H9 (cell line): ENCODE measurements around the gene MEG3. TPM values are rescaled to one million over a fixed set of nuclear protein-coding genes. Genes with fewer than 3 reads are reported as not detected.
A peak's percentile ranks its signal among the peaks of the same experiment; 100 is the strongest.

Source experiments
- DNase-seq: peaks from one replicate; pipeline ENCODE4 v3.0.0-alpha.2; 2017
- H2AFZ ChIP-seq: one replicate; pipeline ENCODE4 v1.6.1; 2013; ENCODE audit warnings: mild to moderate bottlenecking, low read length, control low read depth, moderate library complexity
- H2AK5ac ChIP-seq: 2 replicates; pipeline ENCODE4 v1.6.1; 2013; ENCODE audit warnings: low read length, control low read depth, mixed read lengths; ENCODE audit not compliant: insufficient read length
- H2BK120ac ChIP-seq: one replicate; pipeline ENCODE4 v1.6.1; 2013; ENCODE audit warnings: low read depth, mild to moderate bottlenecking, low read length, control low read depth, inconsistent platforms; ENCODE audit not compliant: poor library complexity, severe bottlenecking
- H2BK12ac ChIP-seq: 2 replicates; pipeline ENCODE4 v1.6.1; 2013; ENCODE audit warnings: low read length, control low read depth, mixed read lengths, low read depth; ENCODE audit not compliant: insufficient read length
- H2BK15ac ChIP-seq: 2 replicates; pipeline ENCODE4 v1.6.1; 2013; ENCODE audit warnings: low read depth, low read length, control low read depth
- H2BK20ac ChIP-seq: one replicate; pipeline ENCODE4 v1.6.1; 2013; ENCODE audit warnings: low read depth, mild to moderate bottlenecking, low read length, control low read depth, inconsistent platforms; ENCODE audit not compliant: poor library complexity, severe bottlenecking
- H2BK5ac ChIP-seq: 2 replicates; pipeline ENCODE4 v1.6.1; 2013; ENCODE audit warnings: low read length, control low read depth, mixed read lengths; ENCODE audit not compliant: insufficient read length
- H3K14ac ChIP-seq: 2 replicates; pipeline ENCODE4 v1.6.1; 2013; ENCODE audit warnings: low read length, control low read depth; ENCODE audit not compliant: insufficient read depth
- H3K18ac ChIP-seq: 2 replicates; pipeline ENCODE4 v1.6.1; 2013; ENCODE audit warnings: low read depth, mild to moderate bottlenecking, mixed read lengths, low read length, control low read depth; ENCODE audit not compliant: insufficient read length
- H3K23ac ChIP-seq: 2 replicates; pipeline ENCODE4 v1.6.1; 2013; ENCODE audit warnings: low read length, control low read depth, mixed read lengths, low read depth; ENCODE audit not compliant: insufficient read length
- H3K23me2 ChIP-seq: 2 replicates; pipeline ENCODE4 v1.6.1; 2013; ENCODE audit warnings: low read depth, mild to moderate bottlenecking, mixed read lengths, low read length, control low read depth; ENCODE audit not compliant: insufficient read length, poor library complexity, severe bottlenecking
- H3K27ac ChIP-seq: 2 replicates; pipeline ENCODE4 v1.5.1; 2013; ENCODE audit warnings: low read length, control low read depth, mixed read lengths, low read depth; ENCODE audit not compliant: insufficient read length
- H3K27me3 ChIP-seq: 2 replicates; pipeline ENCODE4 v1.6.1; 2013; ENCODE audit warnings: low read length, control low read depth, inconsistent platforms; ENCODE audit not compliant: insufficient read depth
- H3K4ac ChIP-seq: 2 replicates; pipeline ENCODE4 v1.6.1; 2013; ENCODE audit warnings: low read depth, mild to moderate bottlenecking, control low read depth, inconsistent platforms, low read length, moderate library complexity
- H3K4me1 ChIP-seq: 2 replicates; pipeline ENCODE4 v1.6.1; 2013; ENCODE audit warnings: low read length, control low read depth, inconsistent platforms; ENCODE audit not compliant: insufficient read depth
- H3K4me2 ChIP-seq: 2 replicates; pipeline ENCODE4 v1.6.1; 2013; ENCODE audit warnings: low read length, control low read depth, mixed read lengths; ENCODE audit not compliant: insufficient read length, insufficient read depth
- H3K56ac ChIP-seq: 2 replicates; pipeline ENCODE4 v1.6.1; 2013; ENCODE audit warnings: low read depth, mild to moderate bottlenecking, mixed read lengths, low read length, control low read depth; ENCODE audit not compliant: insufficient read length
- H3K79me1 ChIP-seq: 2 replicates; pipeline ENCODE4 v1.6.1; 2013; ENCODE audit warnings: low read depth, mild to moderate bottlenecking, moderate library complexity, low read length, control low read depth, inconsistent platforms; ENCODE audit not compliant: insufficient read depth, poor library complexity, severe bottlenecking
- H3K79me2 ChIP-seq: 2 replicates; pipeline ENCODE4 v1.6.1; 2013; ENCODE audit warnings: low read length, control low read depth, inconsistent platforms; ENCODE audit not compliant: insufficient read depth
- H3K9ac ChIP-seq: 2 replicates; pipeline ENCODE4 v1.6.1; 2013; ENCODE audit warnings: low read length, control low read depth, mixed read lengths; ENCODE audit not compliant: insufficient read length; ENCODE audit errors: extremely low read depth
- H3K9me3 ChIP-seq: one replicate; pipeline ENCODE4 v1.6.1; 2013; ENCODE audit warnings: low read depth, low read length, inconsistent platforms; ENCODE audit not compliant: control insufficient read depth
- H3T11ph ChIP-seq: one replicate; pipeline ENCODE4 v1.6.1; 2013; ENCODE audit warnings: mild to moderate bottlenecking, low read length, control low read depth, inconsistent platforms
- H4K20me1 ChIP-seq: one replicate; pipeline ENCODE4 v1.6.1; 2013; ENCODE audit not compliant: control insufficient read depth, insufficient read length, insufficient read depth
- H4K5ac ChIP-seq: 2 replicates; pipeline ENCODE4 v1.6.1; 2013; ENCODE audit warnings: low read depth, mild to moderate bottlenecking, mixed read lengths, low read length, control low read depth; ENCODE audit not compliant: insufficient read length
- H4K8ac ChIP-seq: replicated peaks from 2 replicates; pipeline ENCODE4 v1.6.1; 2013; ENCODE audit warnings: low read length, control low read depth, mixed read lengths, low read depth; ENCODE audit not compliant: insufficient read length
- H4K91ac ChIP-seq: 2 replicates; pipeline ENCODE4 v1.6.1; 2013; ENCODE audit warnings: low read depth, mild to moderate bottlenecking, moderate library complexity, mixed read lengths, low read length, control low read depth; ENCODE audit not compliant: insufficient read length
- H3K27ac Mint-ChIP-seq, 3 experiments: 2 replicates in 2 of 3; 3 replicates in 1 of 3; pipeline ENCODE4 v1.8.0; 2020 to 2021; ENCODE audit warnings: mixed read lengths in 3 of 3, mild to moderate bottlenecking in 1 of 3, moderate library complexity in 1 of 3
- H3K27me3 Mint-ChIP-seq: 2 replicates; pipeline ENCODE4 v1.8.0; 2021; ENCODE audit warnings: low read depth, mild to moderate bottlenecking, moderate library complexity, mixed read lengths
- H3K36me3 Mint-ChIP-seq, 3 experiments: 2 replicates in 2 of 3; 3 replicates in 1 of 3; pipeline ENCODE4 v1.8.0; 2020 to 2021; ENCODE audit warnings: low read depth in 3 of 3, mixed read lengths in 3 of 3; ENCODE audit not compliant: insufficient read depth in 1 of 3
- H3K4me1 Mint-ChIP-seq, 2 experiments: 2 replicates each; pipeline ENCODE4 v1.8.0; 2020; ENCODE audit warnings: mixed read lengths in 2 of 2
- H3K4me3 Mint-ChIP-seq, 2 experiments: 2 replicates in 1 of 2; 3 replicates in 1 of 2; pipeline ENCODE4 v1.8.0; 2020 to 2021; ENCODE audit warnings: mild to moderate bottlenecking in 2 of 2, mixed read lengths in 2 of 2, moderate library complexity in 1 of 2
- H3K9me3 Mint-ChIP-seq, 2 experiments: 2 replicates in 1 of 2; 3 replicates in 1 of 2; pipeline ENCODE4 v1.8.0; 2020; ENCODE audit warnings: mild to moderate bottlenecking in 2 of 2, mixed read lengths in 2 of 2, moderate library complexity in 1 of 2
- WGBS: extraction: QIAGEN DNeasy Blood & Tissue Kit; methylation state at CpG from one replicate; pipeline ENCODE4 v1.1.7; 2013; ENCODE audit warnings: missing lambda C conversion rate, low lambda C conversion rate, mixed read lengths; ENCODE audit not compliant: insufficient read length; ENCODE audit errors: extremely low coverage; 5-methylcytosine and 5-hydroxymethylcytosine counted together
- total RNA-seq: library from RNA; stranded (reverse); gene quantifications from 2 replicates; pipeline ENCODE4 v1.2.1, GENCODE V29; 2021
- TF ChIP-seq, protein P1 (sequence below): fragments of 200-600 bp; sonication (generic); conservative IDR thresholded peaks from 3 replicates; pipeline ENCODE4 v1.8.0; 2021; ENCODE audit warnings: antibody characterized with exemption, mild to moderate bottlenecking

The MEG3 gene
- total RNA-seq, 1 experiment from 2014 or later = 0.52 TPM

DNA sequence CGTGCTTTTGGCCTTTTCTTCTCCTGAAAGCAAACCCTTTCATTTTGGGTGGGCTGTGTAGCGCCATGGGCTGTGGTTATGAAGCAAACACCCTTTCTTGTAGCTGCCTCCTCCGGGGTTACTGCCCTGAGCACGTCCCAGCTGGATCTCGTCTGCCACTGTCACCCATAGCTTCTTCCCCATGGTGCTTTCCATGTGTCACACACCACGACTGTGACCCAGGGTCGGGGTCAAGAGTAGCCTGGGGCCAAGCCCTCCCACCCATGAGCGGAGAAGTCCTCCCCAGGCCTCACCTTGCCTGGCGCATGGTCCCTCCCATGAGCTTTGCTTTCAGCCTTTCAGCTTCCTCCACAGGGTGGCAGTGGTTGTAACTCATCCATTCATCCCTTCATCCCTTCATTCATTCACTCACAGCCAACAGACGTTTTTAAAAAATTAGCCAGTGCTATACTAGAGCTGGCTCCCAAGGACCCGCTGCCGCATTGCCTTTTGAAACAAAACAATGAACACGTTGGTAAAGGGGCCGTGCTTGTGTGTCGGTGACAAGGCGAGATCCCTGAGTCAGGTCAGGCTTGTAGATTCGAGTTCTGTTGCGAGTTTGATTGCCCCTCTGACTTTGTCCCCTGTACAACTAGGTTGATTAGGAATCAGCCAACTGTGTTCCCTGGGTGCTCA lies 29.5 kb downstream of the MEG3 start:
- Histone ChIP-seq H2BK20ac (no peak overlapping the region), H3T11ph (no peak overlapping the region), H3K4me1 (no peaks in the 10 kb centered on the region), H3K18ac (no peak overlapping the region), H2BK12ac (no peak overlapping the region), H3K56ac (no peak overlapping the region), H4K8ac (no peak overlapping the region), H3K79me1 (no peaks in the 10 kb centered on the region), H3K14ac (no peak overlapping the region; the same call in 1 of the 2 replicates), H2BK5ac (no peak overlapping the region), H4K91ac (no peak overlapping the region), H3K23ac (no peak overlapping the region), H2BK120ac (no peak overlapping the region), H3K23me2 (no peaks in the 10 kb centered on the region), H2AFZ (no peak overlapping the region), H3K4ac (no peak overlapping the region), H3K79me2 (no peaks in the 10 kb centered on the region), H3K9me3 (no peaks in the 10 kb centered on the region), H3K9ac (no peak overlapping the region), H3K27me3 (no peaks in the 10 kb centered on the region), H2AK5ac (no peak overlapping the region), H4K20me1 (no peaks in the 10 kb centered on the region), H3K27ac (no peak overlapping the region), H3K4me2 (no peak overlapping the region), H4K5ac (no peak overlapping the region), H2BK15ac (no peak overlapping the region)
- H3K27ac Mint-ChIP-seq = no peak overlapping the region
- no peaks in the 10 kb centered on the region for H3K36me3 Mint-ChIP-seq
- no peak overlapping the region for H3K4me3 Mint-ChIP-seq
- peaks cover 0 to 4% of the 10 kb centered on the region in 2 experiments; a peak in 2 of 4 replicates for H3K4me1 Mint-ChIP-seq
- no peaks in the 10 kb centered on the region; a peak in 1 of 5 replicates for H3K9me3 Mint-ChIP-seq
- TF ChIP-seq, protein P1, sequence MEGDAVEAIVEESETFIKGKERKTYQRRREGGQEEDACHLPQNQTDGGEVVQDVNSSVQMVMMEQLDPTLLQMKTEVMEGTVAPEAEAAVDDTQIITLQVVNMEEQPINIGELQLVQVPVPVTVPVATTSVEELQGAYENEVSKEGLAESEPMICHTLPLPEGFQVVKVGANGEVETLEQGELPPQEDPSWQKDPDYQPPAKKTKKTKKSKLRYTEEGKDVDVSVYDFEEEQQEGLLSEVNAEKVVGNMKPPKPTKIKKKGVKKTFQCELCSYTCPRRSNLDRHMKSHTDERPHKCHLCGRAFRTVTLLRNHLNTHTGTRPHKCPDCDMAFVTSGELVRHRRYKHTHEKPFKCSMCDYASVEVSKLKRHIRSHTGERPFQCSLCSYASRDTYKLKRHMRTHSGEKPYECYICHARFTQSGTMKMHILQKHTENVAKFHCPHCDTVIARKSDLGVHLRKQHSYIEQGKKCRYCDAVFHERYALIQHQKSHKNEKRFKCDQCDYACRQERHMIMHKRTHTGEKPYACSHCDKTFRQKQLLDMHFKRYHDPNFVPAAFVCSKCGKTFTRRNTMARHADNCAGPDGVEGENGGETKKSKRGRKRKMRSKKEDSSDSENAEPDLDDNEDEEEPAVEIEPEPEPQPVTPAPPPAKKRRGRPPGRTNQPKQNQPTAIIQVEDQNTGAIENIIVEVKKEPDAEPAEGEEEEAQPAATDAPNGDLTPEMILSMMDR = peak; percentile 38; the same call in 2 of the 3 replicates
- peaks cover 6% of the 10 kb centered on the region for H3K27me3 Mint-ChIP-seq
- DNase-seq = no peak
- WGBS = no CpG with 5 or more reads among the region's 18 CpGs
